Chondrocyte (in vitro differentiated cells): Measurements from ENCODE around the gene PCNT. TPM values are rescaled to one million over a fixed set of nuclear protein-coding genes. Genes with fewer than 3 reads are reported as not detected.

Source experiments
- DNase-seq: peaks from one replicate; pipeline ENCODE4 v3.0.0; 2021; ENCODE audit warnings: mixed read lengths, low spot score
- H3K27ac Mint-ChIP-seq: one replicate; pipeline ENCODE4 v1.8.0; 2021; ENCODE audit warnings: mild to moderate bottlenecking, moderate library complexity, mixed read lengths; ENCODE audit not compliant: unreplicated experiment
- H3K27me3 Mint-ChIP-seq: 2 replicates; pipeline ENCODE4 v1.8.0; 2021; ENCODE audit warnings: low read depth, mixed read lengths
- H3K36me3 Mint-ChIP-seq: 2 replicates; pipeline ENCODE4 v1.8.0; 2021; ENCODE audit warnings: low read depth, mixed read lengths
- H3K4me1 Mint-ChIP-seq: 2 replicates; pipeline ENCODE4 v1.8.0; 2021; ENCODE audit warnings: low read depth, mild to moderate bottlenecking, mixed read lengths
- H3K4me3 Mint-ChIP-seq: one replicate; pipeline ENCODE4 v1.8.0; 2021; ENCODE audit warnings: mild to moderate bottlenecking, moderate library complexity, mixed read lengths; ENCODE audit not compliant: unreplicated experiment
- H3K9me3 Mint-ChIP-seq: 2 replicates; pipeline ENCODE4 v1.8.0; 2021; ENCODE audit warnings: low read depth, mixed read lengths
- CTCF ChIP-seq: fragments of 200-600 bp; sonication (generic); IDR thresholded peaks from 2 replicates; pipeline ENCODE4 v1.5.0; 2021; ENCODE audit warnings: antibody characterized with exemption, mild to moderate bottlenecking, moderate library complexity
- total RNA-seq: library from RNA; stranded (reverse); gene quantifications from 3 replicates; pipeline ENCODE4 v1.2.1, GENCODE V29; 2021

The PCNT gene
- total RNA-seq, 1 donor from 2014 or later = 29.9 TPM

GRCh38 chr21:46482225-46482845, 158.4 kb downstream of the PCNT start:
- no peak for TF ChIP-seq CTCF
- DNase-seq = no peak
- H3K9me3 Mint-ChIP-seq = no peaks in the 10 kb centered on the region

GRCh38 chr21:46482846-46483231, 158.9 kb downstream of the PCNT start:
- Mint-ChIP-seq H3K4me1 (peaks cover 13% of the 10 kb centered on the region), H3K27ac (no peak overlapping the region), H3K27me3 (no peaks in the 10 kb centered on the region), H3K9me3 (no peaks in the 10 kb centered on the region), H3K36me3 (peaks cover 9% of the 10 kb centered on the region), H3K4me3 (no peak overlapping the region)
- DNase-seq = no peak
- no peak for TF ChIP-seq CTCF

More at GRCh38 chr21:46482225-46482845, 158.4 kb downstream of the PCNT start:
- Mint-ChIP-seq H3K27ac (no peak overlapping the region), H3K4me3 (no peak overlapping the region), H3K36me3 (peaks cover 9% of the 10 kb centered on the region), H3K4me1 (peaks cover 13% of the 10 kb centered on the region), H3K27me3 (no peaks in the 10 kb centered on the region)

GRCh38 chr21:46483300-46484295, 159.6 kb downstream of the PCNT start:
- Mint-ChIP-seq H3K36me3 (peaks cover 9% of the 10 kb centered on the region), H3K4me1 (peaks cover 13% of the 10 kb centered on the region), H3K9me3 (no peaks in the 10 kb centered on the region), H3K4me3 (no peak overlapping the region), H3K27ac (peak overlapping the region; percentile 4), H3K27me3 (no peaks in the 10 kb centered on the region)
- no peak for DNase-seq
- no peak for TF ChIP-seq CTCF

- TF ChIP-seq CTCF = no peak
- no peak for DNase-seq
- Mint-ChIP-seq H3K9me3 (no peaks in the 10 kb centered on the region), H3K4me3 (no peak overlapping the region), H3K27me3 (no peaks in the 10 kb centered on the region), H3K36me3 (peaks cover 12% of the 10 kb centered on the region), H3K4me1 (peaks cover 25% of the 10 kb centered on the region), H3K27ac (no peak overlapping the region)
Observed at GRCh38 chr21:46486481-46487126, 162.6 kb downstream of the PCNT start.

- no peak for TF ChIP-seq CTCF
- no peaks in the 10 kb centered on the region for H3K27me3 Mint-ChIP-seq
- H3K9me3 Mint-ChIP-seq = peaks cover 6% of the 10 kb centered on the region
- no peak overlapping the region for H3K27ac Mint-ChIP-seq
- peaks cover 24% of the 10 kb centered on the region for H3K36me3 Mint-ChIP-seq
- H3K4me1 Mint-ChIP-seq = peaks cover 12% of the 10 kb centered on the region
- no peak for DNase-seq
- H3K4me3 Mint-ChIP-seq = no peak overlapping the region
Observed at GRCh38 chr21:46489162-46489663, 165.3 kb downstream of the PCNT start.
